HepG2 (cell line): ENCODE measurements around the gene SCP2. TPM values are rescaled to one million over a fixed set of nuclear protein-coding genes. Genes with fewer than 3 reads are reported as not detected.

Experiments used
- DMAP1 ChIP-seq: IDR thresholded peaks from 2 replicates; pipeline ENCODE4 v1.6.1; 2016
- EP300 ChIP-seq, 3 experiments: sonication (generic) in 1 of 3; formaldehyde crosslinking in 1 of 3; IDR thresholded peaks; 2 replicates each; pipeline versions ENCODE4 v1.5.1 to v1.6.1; 2011 to 2020; ENCODE audit warnings: low read depth in 2 of 3, low read length in 2 of 3, borderline replicate concordance in 1 of 3, improper control_type of control experiment in 1 of 3, mild to moderate bottlenecking in 1 of 3, missing genetic modification reagents in 1 of 3, moderate library complexity in 1 of 3
- KDM5A ChIP-seq: fragments of 200-600 bp; sonication (generic); IDR thresholded peaks from 2 replicates; pipeline ENCODE4 v1.7.0; 2018; ENCODE audit warnings: antibody characterized with exemption, mild to moderate bottlenecking, low read length, borderline replicate concordance
- MED1 ChIP-seq: sonication (generic); formaldehyde crosslinking; IDR thresholded peaks from 2 replicates; pipeline ENCODE4 v1.4.0; 2020; ENCODE audit warnings: missing genetic modification reagents
- NFIC ChIP-seq: IDR thresholded peaks from 2 replicates; pipeline ENCODE4 v1.6.1; 2012; ENCODE audit warnings: mild to moderate bottlenecking, low read length, inconsistent platforms
- NRL ChIP-seq: sonication (generic); formaldehyde crosslinking; IDR thresholded peaks from 2 replicates; pipeline ENCODE4 v1.5.0; 2020; ENCODE audit warnings: missing genetic modification reagents, mild to moderate bottlenecking, moderate library complexity, borderline replicate concordance
- RBAK ChIP-seq: sonication (generic); formaldehyde crosslinking; IDR thresholded peaks from 2 replicates; pipeline ENCODE4 v1.5.1; 2020; ENCODE audit warnings: mild to moderate bottlenecking, missing genetic modification reagents
- ZNF235 ChIP-seq: sonication (generic); formaldehyde crosslinking; IDR thresholded peaks from 2 replicates; pipeline ENCODE4 v1.8.1; 2023; ENCODE audit warnings: mild to moderate bottlenecking, missing genetic modification reagents, borderline replicate concordance
- ZNF34 ChIP-seq: sonication (generic); formaldehyde crosslinking; IDR thresholded peaks from 2 replicates; pipeline ENCODE4 v1.4.0; 2020; ENCODE audit warnings: mild to moderate bottlenecking, missing genetic modification reagents, borderline replicate concordance
- ZNF598 ChIP-seq: sonication (generic); formaldehyde crosslinking; IDR thresholded peaks from 2 replicates; pipeline ENCODE4 v1.5.1; 2020; ENCODE audit warnings: mild to moderate bottlenecking, missing genetic modification reagents, borderline replicate concordance
- polyA plus RNA-seq, 8 experiments: library from polyadenylated mRNA; depleted of rRNA in 3 of 8; stranded (reverse) in 7 of 8; unstranded in 1 of 8; fragments of >200 nt; fragmentation: Illumina TruSeq in 4 of 8; extraction: Trizol in 4 of 8; gene quantifications; 2 replicates each; pipeline versions ENCODE4 v1.2.1 to v1.2.3, GENCODE V29; 2011 to 2016; ENCODE audit warnings: low read depth in 4 of 8, missing spikeins in 1 of 8, mixed read lengths in 1 of 8; ENCODE audit not compliant: insufficient read depth in 1 of 8
- total RNA-seq, 5 experiments: library from RNA; depleted of rRNA; stranded (reverse); fragments of >200 nt; fragmentation: Illumina TruSeq; extraction: Trizol; gene quantifications; 2 replicates each; pipeline ENCODE4 v1.2.3, GENCODE V29; 2016; ENCODE audit warnings: low read depth in 1 of 5
- TF ChIP-seq, protein P1 (sequence below), 2 experiments: sonication (generic) in 1 of 2; formaldehyde crosslinking in 1 of 2; IDR thresholded peaks; 2 replicates each; pipeline versions ENCODE4 v1.6.1 to v1.9.0; 2014 to 2022; ENCODE audit warnings: antibody characterized with exemption in 1 of 2, borderline replicate concordance in 1 of 2, inconsistent platforms in 1 of 2, low read depth in 1 of 2, missing genetic modification reagents in 1 of 2
- TF ChIP-seq, protein P2 (sequence below): conservative IDR thresholded peaks from 2 replicates; pipeline ENCODE4 v1.6.1; 2018; ENCODE audit warnings: missing genetic modification reagents
- TF ChIP-seq, protein P3 (sequence below): IDR thresholded peaks from 2 replicates; pipeline ENCODE4 v1.6.1; 2018; ENCODE audit warnings: missing genetic modification reagents, mild to moderate bottlenecking, missing compliant biosample characterization
- TF ChIP-seq, protein P4 (sequence below): sonication (generic); formaldehyde crosslinking; IDR thresholded peaks from 2 replicates; pipeline ENCODE4 v1.5.0; 2020; ENCODE audit warnings: mild to moderate bottlenecking, missing genetic modification reagents, borderline replicate concordance
- TF ChIP-seq, protein P5 (sequence below): IDR thresholded peaks from 2 replicates; pipeline ENCODE4 v1.6.1; 2016

SCP2 gene
- total and polyA plus RNA-seq, 2 of the 13 experiments (the other 11 are each of a cell fraction or from before 2014, with no cell fraction given), result 59.0 to 133 TPM

DNA sequence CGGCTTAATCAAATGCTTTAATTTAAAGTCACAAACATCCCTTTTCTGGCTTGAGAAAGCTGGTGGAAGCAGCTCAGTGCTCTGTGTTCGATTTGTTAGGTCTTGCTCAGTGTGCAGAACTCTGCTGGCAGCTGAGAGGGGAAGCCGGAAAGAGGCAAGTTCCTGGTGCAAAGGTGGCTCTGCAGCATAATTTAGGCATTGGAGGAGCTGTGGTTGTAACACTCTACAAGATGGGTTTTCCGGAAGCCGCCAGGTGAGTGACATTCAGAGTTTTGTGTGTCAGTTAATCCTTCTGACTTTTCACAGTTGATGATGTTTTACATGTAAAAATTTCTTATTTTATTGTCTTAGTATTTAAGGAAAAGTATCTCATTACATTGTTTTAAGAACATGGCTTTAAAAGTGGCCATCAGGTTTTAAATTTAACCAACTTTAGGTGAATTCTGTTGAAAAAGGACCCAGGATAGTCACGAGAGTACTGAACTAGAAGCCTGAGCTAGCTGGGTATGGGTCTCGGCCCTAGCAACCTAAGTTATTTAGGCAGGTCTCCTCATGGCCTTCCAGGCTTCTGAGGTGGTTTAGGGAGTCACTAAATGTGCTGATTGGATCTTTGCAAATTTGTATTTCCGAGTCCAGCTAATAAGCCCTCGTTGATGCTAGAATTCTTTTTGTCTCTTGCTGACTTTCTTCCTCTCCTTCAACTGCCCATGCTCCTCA is 87.9 kb downstream of the SCP2 start (continued):
- TF ChIP-seq, protein P1, sequence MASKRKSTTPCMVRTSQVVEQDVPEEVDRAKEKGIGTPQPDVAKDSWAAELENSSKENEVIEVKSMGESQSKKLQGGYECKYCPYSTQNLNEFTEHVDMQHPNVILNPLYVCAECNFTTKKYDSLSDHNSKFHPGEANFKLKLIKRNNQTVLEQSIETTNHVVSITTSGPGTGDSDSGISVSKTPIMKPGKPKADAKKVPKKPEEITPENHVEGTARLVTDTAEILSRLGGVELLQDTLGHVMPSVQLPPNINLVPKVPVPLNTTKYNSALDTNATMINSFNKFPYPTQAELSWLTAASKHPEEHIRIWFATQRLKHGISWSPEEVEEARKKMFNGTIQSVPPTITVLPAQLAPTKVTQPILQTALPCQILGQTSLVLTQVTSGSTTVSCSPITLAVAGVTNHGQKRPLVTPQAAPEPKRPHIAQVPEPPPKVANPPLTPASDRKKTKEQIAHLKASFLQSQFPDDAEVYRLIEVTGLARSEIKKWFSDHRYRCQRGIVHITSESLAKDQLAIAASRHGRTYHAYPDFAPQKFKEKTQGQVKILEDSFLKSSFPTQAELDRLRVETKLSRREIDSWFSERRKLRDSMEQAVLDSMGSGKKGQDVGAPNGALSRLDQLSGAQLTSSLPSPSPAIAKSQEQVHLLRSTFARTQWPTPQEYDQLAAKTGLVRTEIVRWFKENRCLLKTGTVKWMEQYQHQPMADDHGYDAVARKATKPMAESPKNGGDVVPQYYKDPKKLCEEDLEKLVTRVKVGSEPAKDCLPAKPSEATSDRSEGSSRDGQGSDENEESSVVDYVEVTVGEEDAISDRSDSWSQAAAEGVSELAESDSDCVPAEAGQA (IDR thresholded peaks at IDR 0.05; ENCODE audit: low read depth), result no peak
- TF ChIP-seq, protein P1 (CRISPR knock-in tag; IDR thresholded peaks at IDR 0.05; ENCODE audit: borderline replicate concordance), result no peak
- TF ChIP-seq NFIC (no peak), ZNF34 (CRISPR knock-in tag) (no peak), RBAK (CRISPR knock-in tag) (no peak), KDM5A (peak; percentile 74), ZNF598 (no peak), ZNF235 (CRISPR knock-in tag) (no peak), EP300 (IDR thresholded peaks at IDR 0.05; ENCODE audit: low read depth in 2 of 2, low read length in 2 of 2) (peak in 1 of 2 experiments; percentile 49; a peak in 1 of 4 replicates), EP300 (CRISPR knock-in tag; IDR thresholded peaks at IDR 0.05; ENCODE audit: borderline replicate concordance) (peak; percentile 49; the same call in 1 of the 2 replicates), MED1 (CRISPR knock-in tag) (peak; percentile 74), DMAP1 (peak; percentile 63; the same call in 1 of the 2 replicates), NRL (CRISPR knock-in tag) (no peak)
- TF ChIP-seq, protein P2, sequence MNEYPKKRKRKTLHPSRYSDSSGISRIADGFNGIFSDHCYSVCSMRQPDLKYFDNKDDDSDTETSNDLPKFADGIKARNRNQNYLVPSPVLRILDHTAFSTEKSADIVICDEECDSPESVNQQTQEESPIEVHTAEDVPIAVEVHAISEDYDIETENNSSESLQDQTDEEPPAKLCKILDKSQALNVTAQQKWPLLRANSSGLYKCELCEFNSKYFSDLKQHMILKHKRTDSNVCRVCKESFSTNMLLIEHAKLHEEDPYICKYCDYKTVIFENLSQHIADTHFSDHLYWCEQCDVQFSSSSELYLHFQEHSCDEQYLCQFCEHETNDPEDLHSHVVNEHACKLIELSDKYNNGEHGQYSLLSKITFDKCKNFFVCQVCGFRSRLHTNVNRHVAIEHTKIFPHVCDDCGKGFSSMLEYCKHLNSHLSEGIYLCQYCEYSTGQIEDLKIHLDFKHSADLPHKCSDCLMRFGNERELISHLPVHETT, result 0 out of 2 replicates have a peak, but pooled peaks have one; percentile 44
- TF ChIP-seq, protein P3, sequence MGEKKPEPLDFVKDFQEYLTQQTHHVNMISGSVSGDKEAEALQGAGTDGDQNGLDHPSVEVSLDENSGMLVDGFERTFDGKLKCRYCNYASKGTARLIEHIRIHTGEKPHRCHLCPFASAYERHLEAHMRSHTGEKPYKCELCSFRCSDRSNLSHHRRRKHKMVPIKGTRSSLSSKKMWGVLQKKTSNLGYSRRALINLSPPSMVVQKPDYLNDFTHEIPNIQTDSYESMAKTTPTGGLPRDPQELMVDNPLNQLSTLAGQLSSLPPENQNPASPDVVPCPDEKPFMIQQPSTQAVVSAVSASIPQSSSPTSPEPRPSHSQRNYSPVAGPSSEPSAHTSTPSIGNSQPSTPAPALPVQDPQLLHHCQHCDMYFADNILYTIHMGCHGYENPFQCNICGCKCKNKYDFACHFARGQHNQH, result peak; percentile 84
- TF ChIP-seq, protein P4, sequence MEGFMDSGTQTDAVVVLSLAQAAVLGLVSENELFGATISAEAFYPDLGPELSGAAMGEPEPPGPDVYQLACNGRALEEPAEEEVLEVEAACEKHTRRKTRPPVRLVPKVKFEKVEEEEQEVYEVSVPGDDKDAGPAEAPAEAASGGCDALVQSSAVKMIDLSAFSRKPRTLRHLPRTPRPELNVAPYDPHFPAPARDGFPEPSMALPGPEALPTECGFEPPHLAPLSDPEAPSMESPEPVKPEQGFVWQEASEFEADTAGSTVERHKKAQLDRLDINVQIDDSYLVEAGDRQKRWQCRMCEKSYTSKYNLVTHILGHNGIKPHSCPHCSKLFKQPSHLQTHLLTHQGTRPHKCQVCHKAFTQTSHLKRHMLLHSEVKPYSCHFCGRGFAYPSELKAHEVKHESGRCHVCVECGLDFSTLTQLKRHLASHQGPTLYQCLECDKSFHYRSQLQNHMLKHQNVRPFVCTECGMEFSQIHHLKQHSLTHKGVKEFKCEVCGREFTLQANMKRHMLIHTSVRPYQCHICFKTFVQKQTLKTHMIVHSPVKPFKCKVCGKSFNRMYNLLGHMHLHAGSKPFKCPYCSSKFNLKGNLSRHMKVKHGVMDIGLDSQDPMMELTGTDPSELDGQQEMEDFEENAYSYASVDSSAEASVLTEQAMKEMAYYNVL (CRISPR knock-in tag), result 0 out of 2 replicates have a peak, but pooled peaks have one; percentile 31
- TF ChIP-seq, protein P5, sequence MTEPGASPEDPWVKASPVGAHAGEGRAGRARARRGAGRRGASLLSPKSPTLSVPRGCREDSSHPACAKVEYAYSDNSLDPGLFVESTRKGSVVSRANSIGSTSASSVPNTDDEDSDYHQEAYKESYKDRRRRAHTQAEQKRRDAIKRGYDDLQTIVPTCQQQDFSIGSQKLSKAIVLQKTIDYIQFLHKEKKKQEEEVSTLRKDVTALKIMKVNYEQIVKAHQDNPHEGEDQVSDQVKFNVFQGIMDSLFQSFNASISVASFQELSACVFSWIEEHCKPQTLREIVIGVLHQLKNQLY (CRISPR knock-in tag), result no peak
